GM19043 (cell line): ENCODE data around the gene GXYLT1.
"Not testable (repeated sequence)": the region's sequence is repeated elsewhere in the genome, so short reads cannot be mapped to it uniquely, and the experiment has no call there.

Source experiments
- ATAC-seq: cut with Tn5 transposase; IDR thresholded peaks from one replicate; pipeline ENCODE4 v1.9.1; 2021; ENCODE audit warnings: low read depth; ENCODE audit not compliant: unreplicated experiment

Gene GXYLT1

DNA sequence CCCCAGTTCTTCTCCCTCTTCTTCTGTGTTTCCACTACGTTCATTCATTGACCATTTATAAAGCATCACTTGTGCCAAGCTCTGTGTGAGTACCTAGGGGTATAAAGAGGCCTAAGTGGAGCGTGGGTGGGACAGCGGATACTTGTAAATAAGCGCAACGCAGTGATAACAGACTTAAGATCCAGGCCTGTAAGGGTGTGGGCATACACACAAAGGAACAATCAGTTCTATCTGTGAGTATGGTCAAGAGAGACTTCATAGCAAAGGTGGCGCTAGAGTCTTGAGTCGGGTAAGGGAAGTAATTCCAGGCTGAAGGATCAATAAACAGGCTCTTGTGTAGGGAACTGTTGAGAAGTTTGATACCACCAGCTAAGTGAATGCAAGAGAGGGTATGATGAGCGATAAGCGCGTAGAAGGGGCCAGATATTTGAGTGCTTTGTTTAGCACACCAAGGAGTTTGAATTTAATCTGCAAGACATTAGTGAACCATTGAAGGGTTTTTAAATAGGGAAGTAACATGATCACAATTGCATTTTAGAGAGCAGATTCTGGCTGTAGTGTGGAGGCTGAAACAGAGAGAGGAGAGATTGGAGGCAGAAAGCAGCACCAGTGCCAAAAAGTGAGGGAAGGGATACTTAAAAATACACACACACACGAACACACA lies 1.0 kb upstream of the GXYLT1 start:
- no peak for ATAC-seq

DNA sequence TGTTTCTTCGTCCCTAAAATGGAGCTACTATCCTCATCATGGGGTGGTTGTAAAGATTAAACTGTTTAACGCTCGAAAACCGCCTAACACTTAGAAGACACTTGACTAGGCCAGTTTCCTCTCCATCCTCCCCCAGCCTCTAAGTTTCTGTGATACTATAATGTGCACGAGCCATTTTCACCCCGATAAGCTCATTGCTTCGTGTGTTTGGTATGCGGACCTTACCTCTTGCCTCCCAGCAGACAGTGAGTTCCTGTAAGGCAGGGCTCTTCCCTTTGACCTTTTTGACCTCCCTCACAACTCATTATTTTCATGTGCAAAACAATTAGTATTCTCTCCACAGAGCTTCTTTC lies 499 bp upstream of the GXYLT1 start:
- ATAC-seq: no peak

DNA sequence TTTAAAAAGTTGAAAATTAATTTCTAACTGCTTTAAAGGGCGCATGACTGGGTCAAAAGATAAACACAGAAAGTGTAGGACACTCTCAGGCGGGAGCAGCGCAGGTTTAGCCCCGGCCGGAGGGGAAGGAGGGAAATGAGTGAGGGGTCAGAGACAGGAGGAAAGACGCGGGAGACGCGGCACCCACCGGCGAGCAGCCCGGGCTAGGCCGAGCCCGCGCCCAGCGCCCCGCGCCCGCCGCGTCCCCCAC lies 591 bp downstream of the GXYLT1 start:
- ATAC-seq: peak; percentile 4

DNA sequence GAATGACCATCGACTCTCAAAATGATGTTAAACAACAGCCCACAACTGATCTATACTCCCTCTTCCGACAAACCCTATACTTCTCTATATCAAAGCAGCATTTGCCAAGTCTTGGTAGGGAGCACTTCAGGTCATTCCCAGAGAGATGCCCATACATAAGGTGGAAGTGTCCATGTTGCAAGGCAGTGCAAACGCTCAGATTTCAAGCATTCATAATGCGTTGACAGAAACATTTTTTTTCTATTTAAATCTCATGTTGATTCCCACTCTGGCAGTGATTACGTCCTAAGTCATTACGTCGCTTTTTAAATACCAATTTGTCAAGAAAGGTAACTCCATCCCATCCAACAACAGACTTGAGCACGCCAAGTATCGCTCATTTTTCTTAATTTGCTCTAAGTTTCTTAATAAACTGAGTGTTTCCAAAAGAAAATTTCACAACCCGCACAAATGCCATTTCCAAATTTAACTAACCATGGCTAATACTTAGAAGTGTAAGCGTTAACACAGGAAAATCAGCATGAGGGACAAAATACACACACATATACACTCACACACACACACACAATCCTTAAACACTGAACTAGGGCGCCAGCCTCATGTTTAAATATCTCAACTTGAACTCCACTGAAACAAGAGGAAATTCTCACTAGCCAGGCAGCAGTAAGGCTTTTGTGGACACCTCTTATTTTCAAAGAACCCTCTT lies 1.1 kb downstream of the GXYLT1 start:
- peak; percentile 3 for ATAC-seq

DNA sequence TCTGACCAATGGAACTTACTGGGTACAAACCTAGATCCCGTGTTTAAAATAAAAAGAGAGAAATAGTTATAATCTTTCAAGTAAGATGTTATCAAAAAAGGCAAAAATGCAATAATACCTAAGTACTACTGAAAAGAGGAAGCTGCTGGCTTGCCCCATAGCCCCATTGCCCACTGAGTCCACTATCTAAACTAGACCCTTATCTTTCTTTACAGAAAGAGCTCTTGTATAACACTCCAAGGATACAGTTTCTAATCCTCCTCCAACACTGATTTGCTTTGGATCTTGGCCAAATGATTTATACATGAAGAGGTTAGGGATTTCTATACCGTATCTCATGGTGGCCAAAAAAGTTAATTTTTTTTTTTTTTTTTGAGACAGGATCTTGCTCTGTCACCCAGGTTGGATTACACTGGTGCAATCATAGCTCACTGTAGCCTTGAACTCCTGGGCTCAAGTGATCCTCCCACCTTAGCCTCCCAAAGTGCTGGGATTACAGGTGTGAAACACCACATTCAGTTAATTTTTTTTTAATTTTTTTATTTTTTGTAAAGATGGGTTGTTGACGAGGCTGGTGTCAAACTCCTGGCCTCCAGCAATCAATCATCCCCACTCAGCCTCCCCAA lies 2.6 kb downstream of the GXYLT1 start:
- no peak for ATAC-seq

DNA sequence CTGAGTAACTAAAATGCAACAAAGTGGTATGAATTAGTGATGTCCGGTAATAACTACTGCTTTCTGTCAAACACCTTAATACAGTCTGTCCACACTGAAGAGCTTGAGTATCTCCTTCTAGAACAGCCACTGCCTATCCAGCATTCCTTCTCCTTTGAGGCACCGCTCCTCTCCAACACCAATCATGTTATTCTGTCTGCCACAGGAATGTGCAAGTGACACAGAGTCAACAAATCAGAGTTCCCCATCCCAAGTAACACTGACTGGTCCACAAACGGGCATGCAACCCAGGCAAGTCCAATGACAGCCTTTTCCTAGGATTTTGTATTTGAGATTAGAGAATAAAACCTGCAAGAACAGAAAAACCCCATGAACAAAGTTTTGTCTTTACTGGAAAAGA lies 3.8 kb downstream of the GXYLT1 start:
- no peak for ATAC-seq

DNA sequence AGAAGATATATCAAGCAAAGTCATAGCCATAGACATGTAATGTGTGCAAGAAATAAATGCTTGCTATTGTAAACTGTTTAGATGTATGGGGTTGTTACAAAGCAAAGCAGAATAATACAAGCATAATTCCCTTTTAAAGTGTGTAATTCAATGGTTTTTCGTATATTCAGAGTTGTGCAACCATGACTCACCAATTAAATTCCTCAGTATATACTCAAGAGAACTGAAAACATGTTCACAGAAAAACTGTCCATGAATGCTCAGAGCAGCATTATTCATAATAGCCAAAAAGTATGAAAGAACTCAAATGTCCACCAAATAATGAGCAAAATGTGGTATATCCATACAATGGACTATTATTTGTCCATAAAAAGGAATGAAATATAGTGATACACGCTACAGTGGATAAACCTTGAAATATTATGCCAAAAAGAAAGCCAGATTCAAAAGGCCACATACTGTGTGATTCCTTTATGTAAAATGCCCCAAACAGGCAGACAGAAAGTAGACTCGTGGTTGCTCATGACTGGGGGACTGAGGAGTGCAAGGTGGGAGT lies 9.3 kb downstream of the GXYLT1 start:
- no peak for ATAC-seq

DNA sequence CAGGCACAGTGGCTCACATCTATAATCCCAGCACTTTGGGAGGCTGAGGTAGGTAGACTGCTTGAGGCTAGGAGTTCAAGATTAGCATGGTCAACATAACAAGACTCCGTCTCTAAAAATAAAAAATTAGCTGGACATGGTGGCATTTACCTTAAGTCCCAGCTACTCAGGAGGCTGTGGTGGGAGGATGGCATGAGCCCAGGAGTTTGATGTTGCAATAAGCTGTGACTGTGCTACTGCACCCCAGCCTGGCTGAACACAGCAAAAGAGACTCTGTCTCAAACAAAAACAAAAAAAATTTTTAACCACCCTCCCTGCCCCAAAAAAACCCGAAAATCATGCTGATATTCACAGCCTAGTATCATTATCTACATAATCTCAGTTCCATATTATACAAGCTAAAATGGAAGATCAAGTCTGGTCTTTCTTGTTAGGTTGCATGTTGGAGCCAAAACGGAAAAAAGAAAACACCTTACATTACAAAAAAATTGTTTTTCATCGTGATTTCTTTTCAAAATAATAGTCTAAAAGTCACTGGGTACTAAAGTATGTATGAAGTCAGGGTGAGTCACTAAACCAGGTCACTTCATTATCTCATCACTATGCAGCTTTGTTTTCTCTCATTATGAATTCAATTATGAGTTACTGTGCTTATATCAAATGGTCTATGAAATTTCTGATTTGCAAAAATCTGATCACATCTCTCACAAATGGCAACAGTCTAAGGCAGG lies 13.8 kb downstream of the GXYLT1 start:
- ATAC-seq: no peak

DNA sequence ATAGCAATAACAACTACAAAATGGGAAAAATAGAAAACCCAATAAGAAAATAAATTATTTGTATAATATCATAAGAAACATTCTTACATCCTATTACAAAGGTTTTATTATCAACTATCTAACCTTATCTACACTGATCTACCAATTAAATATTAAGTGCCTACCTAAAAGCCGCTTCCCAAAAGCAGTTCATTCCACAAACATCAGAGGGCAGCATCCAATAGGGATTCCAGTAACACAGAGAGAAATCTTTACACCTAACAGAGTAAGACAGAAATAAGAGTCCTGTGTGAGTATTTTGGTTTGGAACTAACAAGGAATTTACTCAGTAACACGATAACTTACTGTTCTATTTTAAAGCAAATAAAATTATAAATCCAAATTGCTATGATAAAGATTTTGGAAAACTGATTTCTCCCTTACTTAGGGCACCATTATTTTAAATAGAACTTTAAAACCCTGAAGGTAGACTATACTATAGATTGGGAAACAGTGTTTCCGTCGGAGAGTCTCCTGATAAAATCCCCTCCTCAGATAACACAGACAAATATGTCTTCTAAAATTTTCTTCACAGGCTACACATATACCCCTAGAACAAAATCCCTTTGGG lies 15.0 kb downstream of the GXYLT1 start:
- no peak for ATAC-seq

DNA sequence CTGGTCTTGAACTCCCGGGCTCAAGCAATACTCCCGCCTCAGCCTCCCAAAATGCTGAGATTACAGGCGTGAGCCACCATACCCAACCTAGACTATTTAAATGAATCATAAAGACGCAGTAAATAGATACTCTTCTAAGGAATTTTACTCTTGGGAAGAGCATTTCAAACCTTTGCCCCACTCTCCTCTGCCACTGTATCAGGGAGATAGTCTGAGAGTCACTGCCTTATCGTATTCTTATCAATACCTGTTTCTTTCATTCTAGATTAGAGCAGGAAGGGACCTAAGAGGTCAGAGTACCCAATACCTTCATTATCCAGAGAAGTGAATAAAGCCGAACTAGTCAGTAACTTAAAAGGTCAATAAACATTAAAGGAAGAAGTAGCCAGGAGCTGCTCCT lies 15.8 kb downstream of the GXYLT1 start:
- ATAC-seq: no peak

DNA sequence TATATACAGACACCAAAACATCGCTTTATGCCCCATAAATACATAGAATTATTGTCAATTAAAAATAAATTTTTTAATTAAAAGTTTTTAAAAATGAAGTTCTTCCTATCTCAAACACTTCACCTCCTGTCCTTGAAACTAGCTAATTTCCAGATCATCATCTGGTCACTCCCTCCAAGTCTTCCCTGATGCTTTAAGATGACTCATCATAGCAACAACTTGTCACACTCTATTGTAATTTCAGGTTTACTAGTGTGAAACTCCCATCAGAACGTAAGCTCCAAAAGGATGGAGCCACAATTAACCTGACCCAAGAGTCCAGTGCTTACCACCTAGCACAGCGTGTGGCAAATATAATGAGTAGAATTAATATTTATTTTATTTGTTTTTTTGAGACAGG lies 16.3 kb downstream of the GXYLT1 start:
- no peak for ATAC-seq

DNA sequence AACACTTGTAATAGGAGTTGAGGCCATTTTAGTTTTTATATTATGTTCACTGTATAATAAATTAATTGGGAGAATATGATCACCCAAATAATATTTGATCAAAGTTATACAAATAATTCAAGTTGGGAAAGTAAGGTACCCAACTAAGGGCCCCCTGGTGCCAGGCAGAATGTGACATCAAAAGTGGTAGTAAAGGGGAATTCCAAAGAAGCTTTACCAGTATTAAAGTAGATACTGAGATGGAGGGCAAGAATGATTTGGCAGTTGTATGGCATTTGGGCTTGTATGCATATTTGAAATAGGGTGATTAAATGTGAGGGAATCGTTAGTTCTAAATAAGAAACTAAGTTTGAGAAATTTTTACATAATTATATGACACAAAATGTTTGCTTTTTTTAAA lies 17.7 kb downstream of the GXYLT1 start:
- no peak for ATAC-seq

DNA sequence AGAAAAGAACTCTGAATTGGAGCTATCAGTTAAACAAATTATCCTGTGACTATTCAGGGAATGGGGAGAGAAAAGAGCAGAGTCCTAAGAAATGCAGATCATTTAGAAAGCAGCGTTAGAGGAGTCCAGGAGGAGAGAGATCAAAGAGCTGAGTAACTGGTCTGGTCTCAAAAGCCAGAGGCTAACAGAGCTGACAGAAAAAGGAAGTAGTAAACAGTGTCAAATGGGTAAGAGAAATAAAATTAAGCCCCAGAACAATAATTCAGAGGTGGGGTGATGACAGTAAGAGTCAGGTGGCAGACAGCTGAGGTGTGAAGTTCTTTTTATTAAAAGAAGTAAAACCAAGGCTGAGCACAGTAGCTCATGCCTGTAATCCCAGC lies 19.3 kb downstream of the GXYLT1 start:
- ATAC-seq: no peak

DNA sequence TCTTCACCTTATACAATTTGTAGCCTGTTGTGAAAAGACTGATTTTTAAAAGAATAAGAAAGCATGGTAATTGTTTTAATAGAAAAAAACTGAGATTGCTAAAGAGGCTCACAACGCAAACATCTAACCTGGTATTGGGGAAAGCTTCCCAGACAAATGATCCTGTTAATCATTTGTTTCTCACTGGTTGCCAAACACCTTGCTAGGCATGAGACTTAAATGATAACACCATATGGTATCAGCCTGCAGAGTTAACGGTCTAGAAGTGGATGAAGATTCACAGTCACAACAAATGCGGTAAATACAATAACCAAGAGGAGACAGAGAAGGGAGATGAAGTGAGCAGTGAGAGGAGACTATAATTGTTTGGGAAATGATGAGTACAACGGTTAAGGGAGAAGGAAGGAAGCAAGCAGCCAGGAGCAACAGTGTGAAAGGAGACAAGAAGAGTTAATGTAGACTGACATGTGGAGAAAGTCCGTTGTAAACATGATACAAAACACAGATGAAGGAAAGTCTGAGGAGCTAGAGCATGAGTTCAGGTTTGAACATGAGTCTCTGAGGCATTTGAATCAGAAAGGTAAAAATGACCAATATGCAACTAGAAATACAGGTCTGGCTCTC lies 19.8 kb downstream of the GXYLT1 start:
- ATAC-seq: no peak

DNA sequence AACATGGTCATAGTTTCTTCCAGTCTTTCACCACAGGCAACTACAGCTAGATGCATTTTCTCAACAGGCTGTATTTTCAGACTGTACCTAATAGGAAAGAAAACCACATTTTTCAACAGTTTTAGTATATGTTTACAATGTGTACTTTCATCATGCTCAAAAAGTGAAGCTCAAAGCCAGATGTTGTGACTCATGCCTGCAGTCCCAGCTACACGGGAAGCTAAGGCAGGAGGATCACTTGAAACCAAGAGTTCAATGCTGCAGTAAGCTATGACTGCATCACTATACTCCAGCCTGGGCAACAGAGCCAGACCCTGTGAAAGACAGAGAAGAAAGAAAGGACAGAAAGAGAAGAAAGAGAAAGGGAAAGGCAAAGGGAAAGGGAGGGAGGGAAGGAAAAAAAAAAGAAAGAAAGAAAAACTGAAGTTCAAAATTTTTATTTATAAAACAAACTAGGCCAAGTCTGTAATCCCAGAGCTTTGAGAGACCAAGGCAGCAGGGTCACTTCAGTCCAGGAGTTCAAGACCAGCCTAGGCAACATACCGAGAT lies 25.5 kb downstream of the GXYLT1 start:
- no peak for ATAC-seq

DNA sequence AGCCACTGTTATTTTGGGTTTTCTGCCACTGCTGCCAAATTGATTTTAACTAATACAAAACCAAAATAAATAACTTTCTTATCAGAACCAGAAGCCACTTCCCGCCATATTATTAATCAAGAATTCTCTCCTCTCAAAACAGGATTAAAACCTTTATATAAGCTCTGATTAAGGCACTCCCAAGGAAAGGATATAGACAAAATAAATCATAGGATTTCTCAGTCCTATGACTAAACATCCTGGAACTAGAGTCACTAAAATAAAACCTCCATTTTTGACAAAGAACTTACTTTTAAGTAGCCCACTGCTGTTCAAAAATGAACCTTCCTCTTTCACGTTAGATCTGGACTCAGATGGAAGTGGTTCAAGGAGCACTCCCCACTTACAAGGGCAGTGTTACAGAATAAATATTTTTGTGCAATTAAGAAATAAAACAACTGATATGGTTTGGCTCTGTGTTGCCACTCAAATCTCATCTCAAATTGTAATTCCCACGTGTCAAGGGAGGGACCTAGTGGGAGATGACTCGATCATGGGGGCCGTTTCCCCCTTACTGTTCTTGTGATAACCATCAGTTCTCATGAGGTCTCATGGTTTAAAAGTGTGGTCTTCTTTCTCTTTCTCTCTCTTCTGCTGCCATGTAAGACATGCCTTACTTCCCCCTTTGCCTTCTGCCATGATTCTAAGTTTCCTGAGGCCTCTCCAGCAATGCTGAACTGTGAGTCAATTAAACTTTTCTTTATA lies 26.4 kb downstream of the GXYLT1 start:
- ATAC-seq: no peak

DNA sequence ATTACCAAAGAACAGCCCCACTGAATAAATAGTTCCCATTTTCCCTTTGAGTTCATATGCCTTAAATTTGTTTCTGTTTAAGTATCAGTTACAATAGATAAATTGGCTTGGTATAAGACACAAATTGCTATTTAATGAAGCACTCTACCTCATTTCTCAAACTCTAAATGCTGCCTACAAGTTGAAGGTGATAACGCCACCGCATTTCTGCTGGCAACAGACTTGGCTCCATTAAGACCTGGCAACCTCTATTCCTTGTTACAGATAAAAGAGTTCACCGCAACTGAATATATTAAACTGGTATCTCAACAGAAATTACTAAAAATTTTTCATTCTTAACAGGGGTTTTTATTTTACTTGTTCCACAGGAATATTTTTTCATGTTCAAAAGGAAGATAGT lies 35.6 kb downstream of the GXYLT1 start:
- no peak for ATAC-seq

DNA sequence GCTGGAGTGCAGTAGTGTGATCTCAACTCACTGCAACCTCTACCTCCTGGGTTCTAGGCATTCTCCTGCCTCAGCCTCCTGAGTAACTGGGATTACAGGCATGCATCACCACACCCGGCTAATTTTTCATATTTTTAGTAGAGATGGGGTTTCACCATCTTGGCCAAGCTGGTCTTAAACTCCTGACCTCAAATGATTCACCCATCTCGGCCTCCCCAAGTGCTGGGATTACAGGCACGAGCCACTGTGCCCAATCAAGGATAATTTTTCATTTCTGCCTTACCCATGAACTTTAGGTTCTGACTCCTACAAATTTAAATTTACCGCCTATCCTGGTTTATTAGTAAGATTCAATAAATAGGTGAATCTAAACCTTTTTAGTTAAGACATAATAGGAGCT lies 37.9 kb downstream of the GXYLT1 start:
- not testable (repeated sequence) for ATAC-seq

DNA sequence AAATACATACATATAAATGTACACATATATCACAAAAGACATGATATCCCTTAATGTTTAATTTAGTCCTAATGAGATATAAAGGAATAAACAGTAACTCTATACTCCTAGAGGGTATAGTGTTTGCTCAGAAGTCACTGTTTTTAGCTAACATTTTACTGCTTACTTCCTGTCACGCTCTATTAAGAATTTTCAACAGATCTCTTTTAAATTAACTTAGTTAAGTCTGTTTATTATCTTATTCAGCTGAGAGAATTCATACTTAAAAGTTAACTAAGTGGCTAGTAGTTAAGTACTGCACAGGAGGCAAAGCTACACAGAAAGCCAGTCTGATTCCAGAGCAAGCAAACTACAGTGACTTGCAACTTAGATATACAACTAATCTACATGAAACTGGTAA lies 39.9 kb downstream of the GXYLT1 start:
- no peak for ATAC-seq

DNA sequence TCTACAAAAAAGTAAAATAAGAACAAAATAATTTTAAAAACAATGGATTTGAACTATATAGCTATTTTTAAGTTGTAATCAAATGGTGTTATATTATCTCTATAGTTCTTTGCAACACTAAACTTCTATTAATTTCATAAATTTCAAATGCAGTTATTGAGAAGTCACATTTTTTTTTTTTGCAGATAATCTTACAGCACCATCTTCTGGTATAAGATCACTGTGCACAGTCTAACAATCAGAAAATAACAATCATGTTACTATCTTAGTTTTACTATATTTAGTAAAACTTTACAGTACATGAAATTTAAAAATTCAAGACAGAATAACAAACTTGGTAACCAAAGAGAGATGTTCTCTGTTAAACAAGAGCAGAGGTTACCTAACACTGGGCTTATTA lies 40.6 kb downstream of the GXYLT1 start:
- no peak for ATAC-seq
